Activated T-cell treated with anti-CD3 and anti-CD28 coated beads for 4 hours (primary cell): ENCODE measurements around the gene VPS4A.

Experiments
- DNase-seq: peaks from one replicate; pipeline ENCODE4 v3.0.0-alpha.2; 2020

The VPS4A gene

GRCh38 chr16:69307856-69308255 is 3.3 kb upstream of the VPS4A start:
- no peak for DNase-seq

- no peak for DNase-seq
These were observed 1.8 kb upstream of the VPS4A start for GRCh38 chr16:69309316-69309715.

GRCh38 chr16:69311533-69312387 is 610 bp downstream of the VPS4A start:
- DNase-seq = peak; percentile 17

GRCh38 chr16:69313469-69313868 is 2.3 kb downstream of the VPS4A start:
- DNase-seq = no peak

GRCh38 chr16:69314534-69314933 is 3.4 kb downstream of the VPS4A start:
- no peak for DNase-seq

- DNase-seq = no peak
These were observed 4.5 kb downstream of the VPS4A start for GRCh38 chr16:69315486-69316311.

- no peak for DNase-seq
These were observed 5.5 kb downstream of the VPS4A start for GRCh38 chr16:69316595-69317034.

- no peak for DNase-seq
These were observed 7.2 kb downstream of the VPS4A start for GRCh38 chr16:69318177-69318910.

- no peak for DNase-seq
These were observed 7.8 kb downstream of the VPS4A start for GRCh38 chr16:69318911-69319289.

GRCh38 chr16:69319381-69319780 is 8.2 kb downstream of the VPS4A start:
- DNase-seq = no peak

- DNase-seq = no peak
These were observed 8.9 kb downstream of the VPS4A start for GRCh38 chr16:69319826-69320739.

- DNase-seq = no peak
These were observed 9.6 kb downstream of the VPS4A start for GRCh38 chr16:69320740-69321073.

GRCh38 chr16:69321080-69321479 is 9.9 kb downstream of the VPS4A start:
- DNase-seq = no peak

- no peak for DNase-seq
These were observed 11.2 kb downstream of the VPS4A start for GRCh38 chr16:69322343-69322742.

GRCh38 chr16:69323415-69323814 is 12.3 kb downstream of the VPS4A start:
- no peak for DNase-seq

GRCh38 chr16:69324013-69324531 is 12.9 kb downstream of the VPS4A start:
- no peak for DNase-seq

GRCh38 chr16:69324585-69325253 is 13.6 kb downstream of the VPS4A start:
- no peak for DNase-seq

GRCh38 chr16:69325784-69326171 is 14.6 kb downstream of the VPS4A start:
- DNase-seq = no peak

- DNase-seq = no peak
These were observed 15.2 kb downstream of the VPS4A start for GRCh38 chr16:69326172-69326873.

- no peak for DNase-seq
These were observed 16.6 kb downstream of the VPS4A start for GRCh38 chr16:69327585-69328310.
